BE2C (cell line): ENCODE results near the gene MANBA.

Source experiments
- DNase-seq: peaks from one replicate; pipeline ENCODE4 v3.0.0-alpha.2; 2020
- H3K27me3 ChIP-seq: fragments of 250-450 bp; sonication (Bioruptor Pico); 2 replicates; pipeline ENCODE4 v1.5.1; 2020; ENCODE audit warnings: mild to moderate bottlenecking
- H3K36me3 ChIP-seq: fragments of 250-450 bp; sonication (Bioruptor Pico); 2 replicates; pipeline ENCODE4 v1.5.1; 2020; ENCODE audit warnings: mild to moderate bottlenecking
- H3K4me1 ChIP-seq: fragments of 250-450 bp; sonication (Bioruptor Pico); 2 replicates; pipeline ENCODE4 v1.5.1; 2020
- H3K4me3 ChIP-seq: 2 replicates; pipeline ENCODE4 v1.5.1; 2011; ENCODE audit warnings: low read depth, low read length
- H3K9me3 ChIP-seq: fragments of 250-450 bp; sonication (Bioruptor Pico); 2 replicates; pipeline ENCODE4 v1.5.1; 2020
- TF ChIP-seq, protein P1 (sequence below): IDR thresholded peaks from 2 replicates; pipeline ENCODE4 v1.5.1; 2012; ENCODE audit warnings: mild to moderate bottlenecking, low read depth, low read length

Gene MANBA

GRCh38 chr4:102608190-102608589 lies 152.6 kb downstream of the MANBA start:
- no peak for DNase-seq
- H3K36me3 ChIP-seq = peaks cover 20% of the 10 kb centered on the region
- H3K4me1 ChIP-seq = no peaks in the 10 kb centered on the region
- TF ChIP-seq, protein P1, sequence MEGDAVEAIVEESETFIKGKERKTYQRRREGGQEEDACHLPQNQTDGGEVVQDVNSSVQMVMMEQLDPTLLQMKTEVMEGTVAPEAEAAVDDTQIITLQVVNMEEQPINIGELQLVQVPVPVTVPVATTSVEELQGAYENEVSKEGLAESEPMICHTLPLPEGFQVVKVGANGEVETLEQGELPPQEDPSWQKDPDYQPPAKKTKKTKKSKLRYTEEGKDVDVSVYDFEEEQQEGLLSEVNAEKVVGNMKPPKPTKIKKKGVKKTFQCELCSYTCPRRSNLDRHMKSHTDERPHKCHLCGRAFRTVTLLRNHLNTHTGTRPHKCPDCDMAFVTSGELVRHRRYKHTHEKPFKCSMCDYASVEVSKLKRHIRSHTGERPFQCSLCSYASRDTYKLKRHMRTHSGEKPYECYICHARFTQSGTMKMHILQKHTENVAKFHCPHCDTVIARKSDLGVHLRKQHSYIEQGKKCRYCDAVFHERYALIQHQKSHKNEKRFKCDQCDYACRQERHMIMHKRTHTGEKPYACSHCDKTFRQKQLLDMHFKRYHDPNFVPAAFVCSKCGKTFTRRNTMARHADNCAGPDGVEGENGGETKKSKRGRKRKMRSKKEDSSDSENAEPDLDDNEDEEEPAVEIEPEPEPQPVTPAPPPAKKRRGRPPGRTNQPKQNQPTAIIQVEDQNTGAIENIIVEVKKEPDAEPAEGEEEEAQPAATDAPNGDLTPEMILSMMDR = no peak
- H3K27me3 ChIP-seq = no peaks in the 10 kb centered on the region
- H3K4me3 ChIP-seq = no peak overlapping the region
- H3K9me3 ChIP-seq = no peaks in the 10 kb centered on the region

DNA sequence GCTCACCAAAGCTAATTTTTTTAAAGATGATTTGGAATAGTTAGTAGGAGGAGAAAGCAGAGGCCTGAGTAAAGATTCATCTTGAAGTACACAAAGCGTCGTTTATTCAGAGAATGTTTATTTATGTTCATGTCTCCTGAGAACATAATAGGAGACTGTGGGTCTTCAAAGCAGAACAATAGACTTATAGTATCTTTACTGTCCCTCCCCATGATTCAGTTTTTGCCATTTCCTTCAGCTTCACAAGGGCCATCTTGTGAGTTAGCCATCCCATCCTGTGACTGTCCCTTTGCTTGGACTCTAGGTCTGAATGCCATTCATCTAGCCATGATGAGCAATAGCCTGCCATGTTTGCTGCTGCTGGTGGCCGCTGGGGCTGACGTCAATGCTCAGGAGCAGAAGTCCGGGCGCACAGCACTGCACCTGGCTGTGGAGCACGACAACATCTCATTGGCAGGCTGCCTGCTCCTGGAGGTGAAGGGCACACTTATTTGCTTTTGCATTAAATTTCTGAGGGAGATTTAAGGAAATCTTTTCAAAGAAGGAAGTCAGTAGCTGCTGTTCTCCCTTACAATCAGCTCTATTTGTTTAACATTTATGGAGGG lies 153.8 kb downstream of the MANBA start:
- DNase-seq = no peak
- TF ChIP-seq, protein P1 = no peak
- Histone ChIP-seq H3K9me3 (no peaks in the 10 kb centered on the region), H3K27me3 (no peaks in the 10 kb centered on the region), H3K4me3 (no peak overlapping the region), H3K4me1 (no peaks in the 10 kb centered on the region), H3K36me3 (peaks cover 14% of the 10 kb centered on the region)

DNA sequence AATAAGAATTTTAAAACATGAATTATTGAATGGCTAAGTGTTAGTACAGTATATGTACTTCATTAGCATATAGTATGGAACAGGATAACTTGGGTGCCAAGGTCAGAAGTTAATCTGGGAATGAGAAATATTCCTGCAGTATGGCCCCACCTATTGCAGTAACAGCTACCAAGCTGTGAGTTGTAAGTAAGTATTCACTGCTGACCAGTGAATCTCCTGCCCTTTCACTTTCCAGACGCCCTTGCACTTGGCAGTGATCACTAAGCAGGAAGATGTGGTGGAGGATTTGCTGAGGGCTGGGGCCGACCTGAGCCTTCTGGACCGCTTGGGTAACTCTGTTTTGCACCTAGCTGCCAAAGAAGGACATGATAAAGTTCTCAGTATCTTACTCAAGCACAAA lies 154.5 kb downstream of the MANBA start:
- Histone ChIP-seq H3K4me3 (no peak overlapping the region), H3K4me1 (no peaks in the 10 kb centered on the region), H3K27me3 (no peaks in the 10 kb centered on the region), H3K9me3 (no peaks in the 10 kb centered on the region), H3K36me3 (peaks cover 10% of the 10 kb centered on the region; the same call in 1 of the 2 replicates)
- TF ChIP-seq, protein P1 = no peak
- no peak for DNase-seq

DNA sequence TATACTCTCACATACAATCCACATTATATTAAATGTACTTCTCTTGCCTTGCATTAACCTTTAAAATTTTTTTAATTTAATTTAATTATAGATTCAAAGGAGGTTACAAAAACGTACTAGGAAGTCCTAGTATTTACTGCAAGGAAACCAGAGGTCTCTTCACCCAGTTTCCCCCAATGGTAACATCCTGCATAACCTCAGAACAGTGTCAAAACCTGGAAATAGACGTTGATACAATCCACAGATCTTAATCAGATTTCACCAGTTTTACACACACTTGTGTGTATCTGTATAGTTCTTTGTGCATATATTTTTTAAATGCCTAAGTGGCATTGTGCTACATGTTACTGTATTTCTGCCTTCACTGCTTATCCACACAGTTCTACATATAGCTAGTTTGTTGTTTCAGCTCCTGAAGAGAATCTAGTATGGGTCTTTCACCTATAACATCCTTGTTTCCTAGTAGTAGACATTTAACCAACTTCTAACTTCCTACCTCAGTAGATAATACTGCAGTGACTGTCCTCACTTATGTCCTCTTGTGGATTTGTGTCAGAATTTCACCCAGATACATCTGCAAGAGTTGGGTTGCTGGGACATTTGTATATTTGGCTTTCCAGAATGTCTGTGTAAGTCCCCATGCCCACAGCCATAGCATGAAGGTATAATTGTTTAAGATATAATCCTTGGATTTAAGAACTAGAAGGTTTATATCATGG lies 156.4 kb downstream of the MANBA start:
- H3K4me3 ChIP-seq = no peak overlapping the region
- peaks cover 12% of the 10 kb centered on the region for H3K36me3 ChIP-seq
- no peaks in the 10 kb centered on the region for H3K9me3 ChIP-seq
- no peaks in the 10 kb centered on the region for H3K27me3 ChIP-seq
- H3K4me1 ChIP-seq = no peaks in the 10 kb centered on the region
- TF ChIP-seq, protein P1 = no peak
- no peak for DNase-seq

DNA sequence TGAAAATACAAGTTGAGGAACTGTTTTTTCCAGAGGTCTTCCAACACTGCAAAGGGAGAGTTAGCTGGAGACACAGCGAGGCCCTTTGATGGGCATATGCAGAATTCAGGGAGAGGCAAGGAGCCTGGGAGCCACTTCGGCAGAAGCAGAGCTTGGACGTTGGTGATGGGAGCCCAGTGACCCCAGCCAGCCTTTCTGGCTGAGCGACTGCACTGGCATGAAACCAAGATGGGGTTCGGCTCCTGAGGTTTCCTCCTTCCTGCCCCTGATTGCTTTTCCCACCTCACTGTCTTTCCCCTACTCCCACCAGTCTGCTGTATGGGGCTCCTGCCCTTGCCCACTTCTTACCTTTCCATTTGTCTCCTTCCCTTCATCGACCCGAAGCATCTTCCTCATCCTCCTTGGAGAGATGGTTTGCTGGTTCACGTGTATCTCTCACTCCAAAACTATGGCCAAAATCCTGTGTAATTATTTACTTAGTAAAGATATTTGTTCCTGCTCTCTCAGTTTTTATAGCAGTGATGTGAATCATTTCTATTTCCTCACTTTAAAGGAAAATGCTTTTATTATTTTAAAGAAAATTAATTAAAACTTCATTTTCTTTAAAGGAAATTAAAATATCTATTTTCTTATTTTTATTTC lies 159.1 kb downstream of the MANBA start:
- H3K4me3 ChIP-seq = no peak overlapping the region
- no peak for DNase-seq
- no peaks in the 10 kb centered on the region for H3K9me3 ChIP-seq
- no peaks in the 10 kb centered on the region for H3K27me3 ChIP-seq
- H3K4me1 ChIP-seq = no peaks in the 10 kb centered on the region
- peaks cover 14% of the 10 kb centered on the region for H3K36me3 ChIP-seq
- TF ChIP-seq, protein P1 = no peak

DNA sequence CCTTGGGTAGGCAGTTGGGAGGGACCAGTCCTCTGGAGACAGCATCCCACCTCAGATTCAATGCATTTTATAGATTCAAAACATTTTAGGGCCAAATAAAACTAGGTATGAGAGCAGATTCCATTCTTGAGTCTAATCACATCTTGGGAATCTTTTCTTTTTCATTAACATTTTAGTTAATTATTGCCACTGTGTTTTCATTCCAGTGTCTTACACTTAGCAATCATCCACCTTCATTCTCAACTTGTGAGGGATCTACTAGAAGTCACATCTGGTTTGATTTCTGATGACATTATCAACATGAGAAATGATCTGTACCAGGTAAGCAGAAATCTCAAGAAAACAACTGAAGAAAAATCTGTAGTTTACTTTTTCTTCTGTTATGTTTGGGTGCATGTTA lies 160.1 kb downstream of the MANBA start:
- Histone ChIP-seq H3K9me3 (no peaks in the 10 kb centered on the region), H3K36me3 (peaks cover 14% of the 10 kb centered on the region), H3K4me3 (no peak overlapping the region), H3K4me1 (no peaks in the 10 kb centered on the region), H3K27me3 (no peaks in the 10 kb centered on the region)
- TF ChIP-seq, protein P1 = no peak
- no peak for DNase-seq
